ENCODE measurements around the gene LRRC75A. TPM values are rescaled to one million over a fixed set of nuclear protein-coding genes. Genes with fewer than 3 reads are reported as not detected.
A peak's percentile ranks its signal among the peaks of the same experiment; 100 is the strongest.

LRRC75A gene
- total and polyA plus RNA-seq, 2 of the 13 experiments (the other 11 are each of a cell fraction or from before 2014, with no cell fraction given) = 0.03 TPM; not detected in 1

GRCh38 chr17:16428098-16428882 is 63.7 kb downstream of the LRRC75A start (continued):
- TF ChIP-seq HNF1B (CRISPR knock-in tag; IDR thresholded peaks at IDR 0.05) (no peak), POLR2AphosphoS5 (IDR thresholded peaks at IDR 0.05; ENCODE audit: low read depth, low read length) (no peak), ZBTB33 (CRISPR knock-in tag; IDR thresholded peaks at IDR 0.05) (peak; percentile 78), IRF2 (CRISPR knock-in tag; IDR thresholded peaks at IDR 0.05) (0 out of 2 replicates have a peak, but pooled peaks have one; percentile 44), RARA (CRISPR knock-in tag; IDR thresholded peaks at IDR 0.05) (no peak), ZBTB39 (CRISPR knock-in tag; IDR thresholded peaks at IDR 0.05) (0 out of 2 replicates have a peak, but pooled peaks have one; percentile 27), ZNF3 (CRISPR knock-in tag; IDR thresholded peaks at IDR 0.05) (no peak), BHLHE40 (IDR thresholded peaks at IDR 0.05; ENCODE audit: low read length) (peak; percentile 38), TEAD3 (CRISPR knock-in tag; optimal IDR thresholded peaks at IDR 0.05; ENCODE audit: borderline replicate concordance) (peak; percentile 28), ZNF251 (CRISPR knock-in tag; IDR thresholded peaks at IDR 0.05) (no peak), POGK (CRISPR knock-in tag; conservative IDR thresholded peaks at IDR 0.05) (peak; percentile 61; the same call in 1 of the 2 replicates), ZNF263 (CRISPR knock-in tag; IDR thresholded peaks at IDR 0.05) (peak; percentile 88), BORCS8-MEF2B (CRISPR knock-in tag; IDR thresholded peaks at IDR 0.05) (peak; percentile 87), MEF2D (CRISPR knock-in tag; IDR thresholded peaks at IDR 0.05) (0 out of 2 replicates have a peak, but pooled peaks have one; percentile 19), TGIF2 (CRISPR knock-in tag; IDR thresholded peaks at IDR 0.05) (peak; percentile 42; the same call in 1 of the 2 replicates), EP300 (IDR thresholded peaks at IDR 0.05; ENCODE audit: low read depth in 2 of 2, low read length in 2 of 2) (no peak), EP300 (CRISPR knock-in tag; IDR thresholded peaks at IDR 0.05; ENCODE audit: borderline replicate concordance) (no peak), KDM5A (IDR thresholded peaks at IDR 0.05; ENCODE audit: borderline replicate concordance, low read length) (no peak), HMGXB4 (CRISPR knock-in tag; IDR thresholded peaks at IDR 0.05; ENCODE audit: borderline replicate concordance in 1 of 2, low read depth in 1 of 2) (peak; percentile 65 to 80; a peak in 3 of 4 replicates), NFATC3 (CRISPR knock-in tag; IDR thresholded peaks at IDR 0.05) (no peak)
